HG03575 (cell line): Measurements from ENCODE around the gene PDYN.

Experiments used
- ATAC-seq: cut with Tn5 transposase; IDR thresholded peaks from one replicate; pipeline ENCODE4 v1.9.1; 2021; ENCODE audit not compliant: unreplicated experiment, insufficient number of reproducible peaks, low FRiP score; ENCODE audit errors: extremely low read depth

PDYN gene

DNA sequence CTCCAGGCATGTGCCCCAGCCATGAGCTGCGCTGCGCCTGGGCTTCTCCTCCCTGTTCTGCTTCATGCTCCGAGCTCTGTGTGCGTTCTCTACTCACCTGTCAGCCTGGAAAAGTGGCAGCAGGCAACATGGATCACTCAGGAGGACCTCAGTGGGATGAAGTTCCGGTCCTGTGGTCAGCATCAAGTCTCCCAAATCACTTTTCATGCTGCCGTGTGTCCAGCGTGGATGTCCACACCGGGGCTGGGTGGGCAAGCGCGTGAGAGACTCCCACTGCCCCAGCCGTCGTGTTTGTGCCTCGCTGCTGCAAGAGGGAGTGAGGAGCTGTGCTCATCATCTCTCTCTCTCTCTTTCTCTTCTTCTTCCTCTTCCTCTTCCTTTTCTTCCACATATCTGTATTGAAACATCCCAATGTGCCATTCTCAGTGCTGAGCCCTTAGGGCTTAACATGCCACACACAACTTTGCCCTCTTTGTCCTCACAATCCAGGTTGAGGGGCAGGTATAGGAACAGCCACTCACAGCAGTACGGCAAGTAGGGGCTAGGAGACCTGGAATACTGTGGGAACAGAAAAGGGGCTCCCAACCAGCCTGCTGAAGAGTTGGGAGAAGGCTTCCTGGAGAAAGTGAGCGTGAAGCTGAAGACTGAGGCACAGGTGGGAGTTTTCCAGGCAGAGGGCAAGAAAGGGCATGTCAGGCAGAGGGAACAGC lies 3.8 kb upstream of the PDYN start:
- ATAC-seq: no peak

- no peak for ATAC-seq
These were observed 1.9 kb upstream of the PDYN start for GRCh38 chr20:1995531-1996310.

GRCh38 chr20:1994627-1995026 lies 769 bp upstream of the PDYN start:
- no peak for ATAC-seq

GRCh38 chr20:1992359-1993110 lies 1.3 kb downstream of the PDYN start:
- no peak for ATAC-seq

DNA sequence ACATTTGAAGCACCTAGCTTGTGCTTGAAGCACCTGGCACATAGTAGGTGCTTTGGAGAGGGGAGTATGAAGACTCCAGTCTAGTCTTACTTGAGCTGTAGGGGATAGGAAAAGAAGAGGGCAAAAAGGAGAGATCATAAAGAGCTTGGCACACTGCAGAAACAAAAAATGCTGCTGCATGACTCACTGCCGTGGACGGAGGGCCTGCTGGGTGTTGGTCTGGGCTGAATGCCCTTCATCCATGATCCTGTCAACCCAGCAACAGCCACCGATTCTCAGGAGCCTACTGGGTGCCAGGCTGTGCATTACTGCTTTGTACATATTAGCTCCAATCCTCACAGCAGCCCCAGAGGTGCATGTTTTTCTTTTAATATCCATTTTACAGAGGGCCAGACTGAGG lies 6.0 kb downstream of the PDYN start:
- no peak for ATAC-seq

DNA sequence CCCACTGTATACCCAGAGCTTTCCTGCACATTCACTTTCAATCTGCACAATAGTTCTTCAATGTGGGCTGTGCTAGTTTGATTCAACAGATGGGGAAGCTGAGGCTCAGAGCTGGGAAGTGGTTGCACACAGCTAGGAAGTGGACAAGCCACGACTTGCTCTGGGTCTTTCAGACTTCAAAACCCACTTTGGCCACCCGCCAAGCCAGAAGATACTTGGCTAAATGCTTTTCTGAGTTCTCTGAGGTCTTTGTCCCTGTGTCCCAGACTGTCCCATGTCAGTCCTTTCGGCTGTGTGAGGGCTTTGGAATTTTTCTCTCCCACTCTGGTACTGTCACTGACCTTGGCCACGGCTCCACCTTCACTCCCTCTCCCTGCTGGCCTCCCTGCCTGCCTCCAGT lies 10.6 kb downstream of the PDYN start:
- no peak for ATAC-seq

DNA sequence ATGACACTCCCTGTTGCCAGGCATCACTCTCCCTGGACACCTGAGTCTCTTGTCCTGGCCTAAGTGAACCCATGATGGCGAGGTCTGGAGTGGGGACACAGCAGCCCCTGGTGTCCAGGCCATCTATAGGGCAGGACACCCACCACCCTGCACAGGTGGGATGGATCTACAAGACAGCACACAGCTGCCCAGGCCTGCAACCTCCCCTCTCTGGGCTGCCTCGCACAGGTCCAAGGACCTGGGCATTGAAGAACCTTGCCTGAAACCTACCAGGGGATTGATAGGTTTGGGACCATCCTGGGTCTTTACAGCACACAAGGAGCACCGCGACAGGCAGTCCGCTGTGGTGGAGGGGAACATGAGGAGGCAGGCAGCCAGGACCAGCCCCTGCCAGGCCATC lies 11.2 kb downstream of the PDYN start:
- no peak for ATAC-seq

DNA sequence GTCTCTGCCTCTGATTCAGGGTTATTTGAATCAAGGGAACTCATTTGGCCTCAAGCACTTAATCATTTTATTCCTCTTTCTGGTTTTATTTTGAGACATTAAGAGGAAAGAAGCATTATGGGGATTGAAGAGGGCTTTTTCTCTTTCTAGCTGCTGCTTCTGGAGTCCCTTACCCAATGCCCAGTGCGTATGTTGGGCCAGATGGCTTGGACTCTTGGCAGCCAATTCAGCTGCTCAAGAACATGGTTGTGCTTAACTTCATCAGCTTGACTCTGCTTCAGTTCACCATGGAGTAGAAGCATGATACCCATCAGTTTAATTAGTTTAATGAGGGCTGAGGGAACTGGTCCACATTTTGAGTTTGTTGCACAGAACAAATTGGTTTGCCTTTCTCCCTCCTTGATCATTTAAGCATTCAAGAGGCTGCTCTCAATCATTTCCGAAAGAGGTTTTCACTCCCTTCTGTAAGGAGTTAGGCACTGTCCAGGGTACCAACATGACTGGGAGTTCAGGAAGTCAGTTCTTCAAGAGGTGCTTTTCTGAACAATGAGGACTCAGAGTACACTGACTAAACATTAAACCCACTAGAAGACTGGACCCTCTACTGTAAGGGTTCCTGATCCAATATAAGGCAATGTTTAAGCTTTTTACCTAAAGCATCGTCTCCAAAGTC lies 14.6 kb downstream of the PDYN start:
- no peak for ATAC-seq

- no peak for ATAC-seq
These were observed 18.6 kb downstream of the PDYN start for GRCh38 chr20:1975291-1975690.

- ATAC-seq: no peak
These were observed 20.0 kb downstream of the PDYN start for GRCh38 chr20:1973601-1974440.

GRCh38 chr20:1971893-1972586 lies 21.8 kb downstream of the PDYN start:
- no peak for ATAC-seq

GRCh38 chr20:1968964-1969363 lies 24.9 kb downstream of the PDYN start:
- no peak for ATAC-seq

DNA sequence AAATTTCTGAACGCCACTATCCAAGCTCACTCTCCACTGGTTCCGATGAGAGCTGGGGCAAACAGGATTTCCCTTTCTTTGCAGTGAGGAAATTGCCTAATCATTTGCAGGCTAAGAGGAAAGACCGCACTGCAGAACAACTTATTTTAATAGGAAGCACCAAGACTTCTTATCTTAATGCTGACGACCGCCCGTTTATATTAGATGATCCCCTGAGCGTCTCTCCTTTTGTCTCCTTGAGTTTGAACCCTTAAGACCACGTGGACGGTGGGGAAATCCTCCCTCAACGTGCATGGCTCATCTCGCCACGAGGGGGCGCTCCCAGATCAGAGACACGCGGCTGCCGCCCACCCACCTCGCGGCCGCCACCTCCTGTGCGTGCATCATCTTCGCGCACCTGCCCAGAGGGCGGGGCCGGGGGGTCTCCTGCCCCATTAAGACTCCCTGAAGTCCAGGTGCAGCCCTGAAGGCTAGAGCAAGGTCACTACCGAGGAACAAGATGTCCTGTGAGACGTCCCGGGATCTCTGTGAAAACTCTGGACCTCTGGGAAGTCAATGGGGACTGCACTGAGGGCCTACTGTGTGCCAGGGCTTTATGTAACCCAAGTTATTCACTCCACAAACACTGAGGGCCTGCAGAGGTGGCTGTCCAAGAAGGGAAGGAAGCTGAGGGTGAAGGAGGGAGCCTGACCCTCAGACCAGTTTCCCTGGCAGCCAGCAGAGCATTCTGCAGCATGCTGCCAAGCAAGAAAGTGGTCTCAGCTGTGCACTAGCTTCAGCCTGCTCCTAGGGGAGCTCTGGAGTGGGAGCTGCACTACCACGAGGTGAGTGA lies 28.1 kb downstream of the PDYN start:
- no peak for ATAC-seq

DNA sequence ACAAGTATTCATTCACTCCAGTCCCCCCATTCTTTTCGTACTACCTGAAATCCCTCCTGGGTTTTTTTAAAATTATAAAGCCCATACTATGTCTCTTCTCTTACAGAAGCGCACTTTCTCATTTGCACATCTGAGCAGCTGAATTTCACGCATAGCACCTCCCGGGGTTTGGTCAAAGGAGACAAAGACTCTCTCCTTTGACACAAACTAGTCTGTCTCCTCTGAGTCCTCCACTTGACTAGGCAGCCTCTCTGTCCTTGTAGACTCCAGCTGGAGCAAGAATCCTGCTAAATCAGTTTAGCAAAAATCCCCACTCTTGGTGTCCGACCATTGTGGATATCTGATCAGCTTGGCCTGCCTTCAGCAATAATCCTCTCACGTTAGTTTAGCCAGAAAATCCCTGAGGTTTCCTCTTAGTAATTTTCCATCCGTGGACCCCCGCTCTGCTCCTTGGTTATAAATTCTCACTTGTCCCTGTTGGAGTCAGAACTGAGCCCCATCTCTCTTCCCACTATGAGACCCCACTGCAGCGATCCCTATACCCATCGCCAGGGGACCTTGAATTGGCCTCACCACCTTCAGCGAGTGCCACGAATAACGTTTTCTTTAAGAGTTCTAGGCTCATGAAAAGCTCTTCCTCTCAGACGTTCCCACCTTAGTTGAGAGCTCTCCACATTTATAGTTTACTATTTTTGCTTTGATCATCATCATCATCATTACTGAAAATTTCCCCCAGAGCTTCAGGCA lies 29.0 kb downstream of the PDYN start:
- no peak for ATAC-seq

GRCh38 chr20:1964061-1964460 lies 29.8 kb downstream of the PDYN start:
- no peak for ATAC-seq

DNA sequence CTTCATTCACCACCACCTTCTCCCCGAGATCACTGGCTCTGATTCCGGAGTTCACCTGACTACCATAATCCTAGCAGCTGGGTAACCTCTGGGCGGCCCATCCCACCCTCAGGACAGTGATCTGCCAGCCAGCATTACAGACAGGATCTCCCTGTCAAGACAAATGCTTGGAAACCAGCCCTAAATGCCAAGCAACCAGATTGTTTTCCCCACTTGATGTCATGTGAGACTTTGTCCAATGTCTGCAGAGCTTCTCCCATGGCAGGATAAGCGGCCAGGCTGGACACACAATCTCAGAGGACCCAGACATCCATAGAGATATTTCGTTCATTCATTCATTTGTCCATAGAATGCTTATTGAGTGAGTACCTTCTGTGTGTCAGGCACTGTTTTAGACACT lies 32.5 kb downstream of the PDYN start:
- no peak for ATAC-seq

DNA sequence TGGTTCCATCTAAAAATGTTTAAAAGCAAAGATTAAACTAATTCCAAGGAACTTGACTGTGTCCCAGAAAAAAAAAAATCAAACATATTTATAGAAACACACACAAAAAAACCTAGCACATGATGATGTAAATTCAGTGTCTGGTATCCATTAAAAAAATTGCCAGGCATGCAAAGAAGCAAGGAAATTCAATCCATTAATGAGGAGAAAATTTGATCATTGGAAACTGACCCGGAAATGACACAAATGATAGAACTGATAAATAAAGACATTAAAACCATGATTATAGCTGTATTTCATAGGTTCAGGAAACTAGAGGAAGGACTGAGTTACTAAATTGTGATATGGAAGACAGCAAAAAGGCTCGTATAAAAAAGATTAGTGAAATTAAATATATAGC lies 34.7 kb downstream of the PDYN start:
- no peak for ATAC-seq
